GM12801 (cell line): ENCODE results near the gene EPAS1.

Experiments used
- TF ChIP-seq, protein P1 (sequence below): IDR thresholded peaks from one replicate; pipeline ENCODE4 v1.5.1; 2011; ENCODE audit warnings: control low read depth; ENCODE audit not compliant: insufficient read length; ENCODE audit errors: extremely low read depth

EPAS1 gene

DNA sequence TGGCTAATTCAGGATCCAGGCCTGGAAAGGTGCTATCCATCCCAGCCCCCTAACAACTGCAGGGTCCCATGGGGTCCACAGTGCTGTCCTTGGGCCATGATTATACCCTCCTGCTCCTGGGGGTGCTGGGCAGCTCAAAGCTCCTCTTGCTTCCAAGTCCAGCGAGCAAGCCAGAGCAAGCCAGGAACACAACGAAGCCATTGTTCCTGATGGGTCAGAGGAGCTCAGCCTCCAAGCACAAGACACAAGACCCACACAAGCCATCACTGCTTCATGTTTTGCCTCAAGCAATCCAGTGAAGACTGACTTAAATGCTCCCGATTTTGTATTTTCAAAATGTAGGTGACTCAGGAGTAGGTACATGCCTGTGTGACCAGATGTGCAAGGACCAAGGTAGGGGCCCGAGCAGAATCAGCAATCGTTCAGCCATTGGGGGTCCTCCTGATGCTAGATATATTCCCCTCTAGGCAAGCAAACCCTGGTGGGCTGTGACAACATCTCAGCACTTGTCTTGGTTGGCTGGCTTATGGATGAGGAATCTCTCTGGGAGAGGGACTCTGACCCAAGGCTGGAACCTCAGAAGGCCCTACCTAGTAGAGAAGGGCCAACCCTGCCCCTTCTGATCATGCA, 90.8 kb downstream of the EPAS1 start:
- TF ChIP-seq, protein P1, sequence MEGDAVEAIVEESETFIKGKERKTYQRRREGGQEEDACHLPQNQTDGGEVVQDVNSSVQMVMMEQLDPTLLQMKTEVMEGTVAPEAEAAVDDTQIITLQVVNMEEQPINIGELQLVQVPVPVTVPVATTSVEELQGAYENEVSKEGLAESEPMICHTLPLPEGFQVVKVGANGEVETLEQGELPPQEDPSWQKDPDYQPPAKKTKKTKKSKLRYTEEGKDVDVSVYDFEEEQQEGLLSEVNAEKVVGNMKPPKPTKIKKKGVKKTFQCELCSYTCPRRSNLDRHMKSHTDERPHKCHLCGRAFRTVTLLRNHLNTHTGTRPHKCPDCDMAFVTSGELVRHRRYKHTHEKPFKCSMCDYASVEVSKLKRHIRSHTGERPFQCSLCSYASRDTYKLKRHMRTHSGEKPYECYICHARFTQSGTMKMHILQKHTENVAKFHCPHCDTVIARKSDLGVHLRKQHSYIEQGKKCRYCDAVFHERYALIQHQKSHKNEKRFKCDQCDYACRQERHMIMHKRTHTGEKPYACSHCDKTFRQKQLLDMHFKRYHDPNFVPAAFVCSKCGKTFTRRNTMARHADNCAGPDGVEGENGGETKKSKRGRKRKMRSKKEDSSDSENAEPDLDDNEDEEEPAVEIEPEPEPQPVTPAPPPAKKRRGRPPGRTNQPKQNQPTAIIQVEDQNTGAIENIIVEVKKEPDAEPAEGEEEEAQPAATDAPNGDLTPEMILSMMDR, result no peak

DNA sequence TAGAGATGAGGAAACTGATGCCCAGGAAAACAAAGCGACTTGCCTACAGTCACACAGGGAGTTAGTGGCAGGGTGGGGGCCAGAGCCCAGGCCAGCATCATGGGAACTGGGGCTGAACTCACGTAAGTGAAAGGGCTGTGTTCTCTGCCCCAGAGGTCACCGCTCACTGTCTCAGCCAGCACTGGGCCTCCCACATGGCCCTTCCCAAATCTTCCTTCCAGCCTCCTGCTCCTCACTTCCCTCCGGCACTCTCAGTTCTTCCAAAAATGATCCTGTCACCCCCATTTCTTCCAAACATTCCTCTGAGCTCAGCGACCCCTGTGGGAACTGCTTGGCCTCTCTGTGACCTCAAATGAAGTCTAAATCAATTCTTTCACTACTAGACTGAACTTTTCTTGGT, 91.7 kb downstream of the EPAS1 start:
- TF ChIP-seq, protein P1, result no peak

GRCh38 chr2:46389417-46389916, 92.3 kb downstream of the EPAS1 start:
- TF ChIP-seq, protein P1, result no peak

- TF ChIP-seq, protein P1, result no peak
These were observed 92.8 kb downstream of the EPAS1 start for GRCh38 chr2:46390036-46390435.

DNA sequence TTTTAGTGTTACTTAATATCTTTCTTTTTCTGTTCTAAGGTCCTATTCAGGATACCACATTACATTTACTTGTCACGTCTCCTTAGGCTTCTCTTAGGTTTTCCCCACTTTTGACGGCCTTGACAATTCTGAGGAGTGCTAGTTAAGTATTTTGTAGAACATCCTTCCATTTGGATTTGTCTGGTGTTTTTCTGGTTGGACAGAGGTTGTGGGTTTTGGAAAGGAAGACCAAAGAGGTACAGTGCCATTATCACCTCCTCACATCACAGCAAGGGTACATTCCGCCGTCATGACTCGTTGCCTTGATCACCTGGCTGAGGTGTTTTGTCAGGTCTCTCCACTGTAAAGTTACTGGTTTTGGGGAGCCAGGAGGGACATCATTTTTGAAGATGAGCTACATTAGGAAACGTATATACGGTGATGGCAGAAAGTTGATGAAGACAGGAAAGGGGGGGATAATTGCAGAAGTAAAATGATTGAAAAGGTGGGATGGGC, 93.7 kb downstream of the EPAS1 start:
- TF ChIP-seq, protein P1, result no peak

GRCh38 chr2:46392561-46393346, 95.5 kb downstream of the EPAS1 start:
- TF ChIP-seq, protein P1, result no peak

- TF ChIP-seq, protein P1, result no peak
These were observed 96.2 kb downstream of the EPAS1 start for GRCh38 chr2:46393347-46393820.
